GM12878 (cell line): ENCODE measurements around the gene KRT6B. TPM values are rescaled to one million over a fixed set of nuclear protein-coding genes. Genes with fewer than 3 reads are reported as not detected.
"Not testable (repeated sequence)": the region's sequence is repeated elsewhere in the genome, so short reads cannot be mapped to it uniquely, and the experiment has no call there.

Source experiments
- ATAC-seq: fragments of 200-7000 bp; cut with Tn5 transposase; 3 replicates; pipeline ENCODE4 v1.9.1; 2020; ENCODE audit warnings: mild to moderate bottlenecking, moderate library complexity
- BruUV-seq: library from RNA; stranded (reverse); fragments of 400-500 nt; replicated peaks from 2 replicates; lab custom pipeline; 2021; lab: Mats Ljungman, UMichigan
- CTCF ChIA-PET: fragments of 300-600 bp; sonication (Branson Sonifier 250); formaldehyde crosslinking; extraction: SDS; loops from one replicate; lab custom pipeline; 2021; ENCODE audit warnings: inconsistent platforms; lab: Yijun Ruan, JAX
- POLR2A ChIA-PET: fragments of 350-600 bp; formaldehyde crosslinking; extraction: SDS; loops from one replicate; lab custom pipeline; 2021; ENCODE audit warnings: inconsistent platforms; lab: Charles Lee
- RAD21 ChIA-PET: fragments of 300-600 bp; sonication (Branson Sonifier 250); formaldehyde crosslinking; loops from one replicate; lab custom pipeline; 2023; ENCODE audit warnings: antibody characterized with exemption; ENCODE audit not compliant: unreplicated experiment; lab: Charles Lee
- SMC1A ChIA-PET: fragments of 300-600 bp; sonication (Branson Sonifier 250); formaldehyde crosslinking; loops from one replicate; lab custom pipeline; 2023; ENCODE audit not compliant: unreplicated experiment, uncharacterized antibody; lab: Charles Lee
- DNase-seq: peaks from one replicate; pipeline ENCODE4 v3.0.0-alpha.2; 2011; ENCODE audit warnings: low read depth, low spot score
- FAIRE-seq: peaks from 3 replicates; lab custom pipeline; 2011; peaks lifted over from hg19 to GRCh38; lab: Jason Lieb, UNC
- H2AFZ ChIP-seq: 2 replicates; pipeline ENCODE4 v1.6.0; 2011; ENCODE audit warnings: low read depth, low read length, control low read depth; ENCODE audit not compliant: control insufficient read depth
- H3K27ac ChIP-seq: 2 replicates; pipeline ENCODE4 v1.5.1; 2011; ENCODE audit warnings: control low read depth; ENCODE audit not compliant: control insufficient read depth, insufficient read depth
- H3K27me3 ChIP-seq, 2 experiments: replicated peaks in 1 of 2; 2 replicates each; pipeline versions ENCODE4 v1.6.0 to v1.6.1; 2011; ENCODE audit warnings: low read length in 1 of 2; ENCODE audit not compliant: control insufficient read depth in 2 of 2, insufficient read depth in 2 of 2
- H3K36me3 ChIP-seq, 2 experiments: 2 replicates each; pipeline ENCODE4 v1.5.1; 2011; ENCODE audit warnings: low read length in 1 of 2; ENCODE audit not compliant: control insufficient read depth in 2 of 2, insufficient read depth in 2 of 2
- H3K4me1 ChIP-seq: 2 replicates; pipeline ENCODE4 v1.6.1; 2011; ENCODE audit warnings: mild to moderate bottlenecking, low read length, moderate library complexity, mixed read lengths; ENCODE audit not compliant: control insufficient read depth, insufficient read depth
- H3K4me2 ChIP-seq: 2 replicates; pipeline ENCODE4 v1.6.0; 2011; ENCODE audit warnings: control low read depth; ENCODE audit not compliant: control insufficient read depth, insufficient read depth
- H3K4me3 ChIP-seq: fragments of 200-600 bp; sonication (generic); 2 replicates; pipeline ENCODE4 v1.5.1; 2016
- H3K79me2 ChIP-seq: 2 replicates; pipeline ENCODE4 v1.6.0; 2011; ENCODE audit warnings: low read length; ENCODE audit not compliant: control insufficient read depth, insufficient read depth
- H3K9ac ChIP-seq: 2 replicates; pipeline ENCODE4 v1.8.0; 2011; ENCODE audit warnings: low read length, control low read depth, mixed read lengths; ENCODE audit not compliant: control insufficient read depth, insufficient read depth
- H3K9me3 ChIP-seq: replicated peaks from 3 replicates; pipeline ENCODE4 v1.5.1; 2011; ENCODE audit warnings: mild to moderate bottlenecking, low read length; ENCODE audit not compliant: control insufficient read depth, insufficient read depth
- H4K20me1 ChIP-seq: 2 replicates; pipeline ENCODE4 v1.6.0; 2011; ENCODE audit not compliant: control insufficient read depth, insufficient read depth
- ASH2L ChIP-seq: fragments of 300-600, 200-600 bp; sonication (generic); IDR thresholded peaks from 2 replicates; pipeline ENCODE4 v1.6.1; 2017; ENCODE audit warnings: low read depth, mild to moderate bottlenecking, borderline replicate concordance
- BRCA1 ChIP-seq: IDR thresholded peaks from 2 replicates; pipeline ENCODE4 v1.6.1; 2011; ENCODE audit warnings: low read depth, low read length, improper control_type of control experiment
- MAX ChIP-seq: IDR thresholded peaks from 2 replicates; pipeline ENCODE4 v1.6.1; 2012; ENCODE audit warnings: low read depth, low read length, improper control_type of control experiment
- NFYA ChIP-seq: IDR thresholded peaks from 2 replicates; pipeline ENCODE4 v1.6.1; 2011; ENCODE audit warnings: low read depth, mild to moderate bottlenecking, low read length, improper control_type of control experiment, borderline replicate concordance
- SRF ChIP-seq, 2 experiments: IDR thresholded peaks; 2 replicates each; pipeline ENCODE4 v1.6.1; 2011; ENCODE audit warnings: low read depth in 2 of 2, low read length in 2 of 2, mild to moderate bottlenecking in 1 of 2, moderate library complexity in 1 of 2
- ZBTB11 ChIP-seq: fragments of 450-650 bp; formaldehyde crosslinking; IDR thresholded peaks from 2 replicates; pipeline ENCODE4 v1.5.0; 2022; ENCODE audit warnings: mild to moderate bottlenecking, missing genetic modification characterization
- ZNF622 ChIP-seq: fragments of 450-650 bp; IDR thresholded peaks from 2 replicates; pipeline ENCODE4 v1.6.1; 2017; ENCODE audit warnings: mild to moderate bottlenecking, inconsistent platforms
- ZZZ3 ChIP-seq: IDR thresholded peaks from 2 replicates; pipeline ENCODE4 v1.6.1; 2011; ENCODE audit warnings: low read depth; ENCODE audit not compliant: control insufficient read depth, insufficient read length
- WGBS: methylation state at CpG from one replicate; pipeline ENCODE4 v1.1.6; 2016; ENCODE audit warnings: low lambda C conversion rate; ENCODE audit not compliant: insufficient replicate concordance, insufficient coverage; ENCODE audit errors: missing lambda C conversion rate; 5-methylcytosine and 5-hydroxymethylcytosine counted together
- in situ Hi-C: fragments of 300-500 bp; cut with MboI; formaldehyde crosslinking; loops from 9 replicates; pipeline ENCODE4 v1.14.3; 2018; ENCODE audit warnings: mixed read lengths
- intact Hi-C: fragments of 100-400 bp; cut with micrococcal nuclease; formaldehyde crosslinking; loops from one replicate; pipeline ENCODE4 v1.14.2; 2022; ENCODE audit not compliant: unreplicated experiment
- polyA plus RNA-seq, 11 experiments: library from polyadenylated mRNA; depleted of rRNA in 4 of 11; unstranded in 6 of 11; stranded (reverse) in 5 of 11; fragments of >200 nt; fragmentation: Nextera tagmentation in 4 of 11; fragmentation: Illumina TruSeq in 1 of 11; extraction: Ambion mirVana in 4 of 11; extraction: Trizol in 1 of 11; gene quantifications; 1 replicate in 1 of 11; 2 replicates in 10 of 11; pipeline versions ENCODE4 v1.2.1 to v1.2.3, GENCODE V29; 2011 to 2016; ENCODE audit warnings: inconsistent platforms in 2 of 11, missing spikeins in 2 of 11, low read depth in 1 of 11
- total RNA-seq, 4 experiments: library from RNA; depleted of rRNA in 3 of 4; stranded (reverse); fragments of >200 nt in 3 of 4; fragmentation: Illumina TruSeq in 1 of 4; extraction: Trizol in 1 of 4; gene quantifications; 2 replicates each; pipeline versions ENCODE4 v1.2.1 to v1.2.3, GENCODE V29; 2013 to 2021
- TF ChIP-seq, protein P1 (sequence below): fragments of 450-650 bp; IDR thresholded peaks from 2 replicates; pipeline ENCODE4 v1.6.1; 2018; ENCODE audit warnings: borderline replicate concordance, mild to moderate bottlenecking; ENCODE audit not compliant: partially characterized antibody

KRT6B gene
- total and polyA plus RNA-seq, 10 of the 15 experiments (the other 5 are each of a cell fraction or from before 2014, with no cell fraction given): 0.07 TPM; not detected in 9

DNA sequence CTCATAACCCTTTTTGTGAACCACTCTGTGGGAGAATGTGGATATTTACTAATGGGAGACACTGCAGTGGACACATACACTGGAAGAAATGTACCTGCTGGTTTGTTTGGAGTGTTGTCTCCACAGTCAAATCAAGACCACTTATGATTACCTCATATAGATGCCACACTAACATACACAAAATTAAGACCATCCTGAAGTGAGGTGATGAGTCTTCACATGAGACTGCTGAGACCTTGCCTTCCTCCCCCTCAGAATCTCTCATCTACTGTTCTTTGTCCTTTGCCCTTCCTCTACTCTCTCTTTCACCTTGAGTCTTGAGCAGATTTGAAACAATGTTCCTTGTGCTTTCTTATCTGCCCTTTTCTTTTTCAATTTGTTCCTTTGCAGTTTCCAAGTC lies 36.8 kb upstream of the KRT6B start (continued):
- TF ChIP-seq MAX (no peak), SRF (IDR thresholded peaks at IDR 0.05; ENCODE audit: low read depth in 2 of 2, low read length in 2 of 2) (no peak), ZZZ3 (no peak), NFYA (no peak), ASH2L (no peak), ZBTB11 (CRISPR knock-in tag) (no peak), ZNF622 (no peak), BRCA1 (no peak)
- TF ChIP-seq, protein P1, sequence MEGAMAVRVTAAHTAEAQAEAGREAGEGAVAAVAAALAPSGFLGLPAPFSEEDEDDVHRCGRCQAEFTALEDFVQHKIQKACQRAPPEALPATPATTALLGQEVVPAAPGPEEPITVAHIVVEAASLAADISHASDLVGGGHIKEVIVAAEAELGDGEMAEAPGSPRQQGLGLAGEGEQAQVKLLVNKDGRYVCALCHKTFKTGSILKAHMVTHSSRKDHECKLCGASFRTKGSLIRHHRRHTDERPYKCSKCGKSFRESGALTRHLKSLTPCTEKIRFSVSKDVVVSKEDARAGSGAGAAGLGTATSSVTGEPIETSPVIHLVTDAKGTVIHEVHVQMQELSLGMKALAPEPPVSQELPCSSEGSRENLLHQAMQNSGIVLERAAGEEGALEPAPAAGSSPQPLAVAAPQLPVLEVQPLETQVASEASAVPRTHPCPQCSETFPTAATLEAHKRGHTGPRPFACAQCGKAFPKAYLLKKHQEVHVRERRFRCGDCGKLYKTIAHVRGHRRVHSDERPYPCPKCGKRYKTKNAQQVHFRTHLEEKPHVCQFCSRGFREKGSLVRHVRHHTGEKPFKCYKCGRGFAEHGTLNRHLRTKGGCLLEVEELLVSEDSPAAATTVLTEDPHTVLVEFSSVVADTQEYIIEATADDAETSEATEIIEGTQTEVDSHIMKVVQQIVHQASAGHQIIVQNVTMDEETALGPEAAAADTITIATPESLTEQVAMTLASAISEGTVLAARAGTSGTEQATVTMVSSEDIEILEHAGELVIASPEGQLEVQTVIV: no peak

DNA sequence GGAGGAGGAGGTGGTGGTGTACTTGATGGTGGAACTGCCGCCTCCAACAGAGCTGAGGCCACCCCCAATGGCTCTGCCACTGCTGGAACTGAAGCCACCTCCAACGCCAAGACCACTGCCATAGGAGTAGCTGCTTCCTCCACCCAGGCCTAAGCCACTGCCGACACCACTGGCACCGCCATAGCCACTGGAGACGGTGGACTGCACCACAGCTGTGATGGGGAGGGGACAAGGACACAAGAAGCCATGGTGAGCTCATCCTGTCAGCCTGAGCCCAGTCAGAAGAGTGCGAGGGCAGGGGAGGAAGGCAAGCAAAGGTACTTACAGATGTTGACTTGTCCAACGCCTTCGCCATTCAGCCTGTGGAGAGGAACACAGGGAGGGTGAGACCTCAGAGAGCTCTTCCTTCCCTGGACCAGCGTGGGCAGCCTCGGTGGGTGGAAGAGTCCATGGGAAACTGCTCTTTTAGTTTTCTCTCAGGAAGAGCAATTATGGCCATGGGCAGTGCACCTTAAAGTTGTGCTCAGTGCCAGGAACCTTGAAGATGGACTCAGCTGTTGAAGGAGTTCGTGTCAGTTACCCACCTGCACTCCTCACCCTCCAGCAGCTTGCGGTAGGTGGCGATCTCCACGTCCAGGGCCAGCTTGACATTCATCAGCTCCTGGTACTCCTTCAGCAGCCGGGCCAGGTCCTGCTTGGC lies 35.9 kb upstream of the KRT6B start:
- H3K4me2 ChIP-seq, H3K4me3 ChIP-seq, ATAC-seq, intact Hi-C loops, DNase-seq, RAD21 ChIA-PET, H2AFZ ChIP-seq, SMC1A ChIA-PET, H3K27me3 ChIP-seq, H3K27ac ChIP-seq, H4K20me1 ChIP-seq, FAIRE-seq, POLR2A ChIA-PET, BruUV-seq, CTCF ChIA-PET, H3K4me1 ChIP-seq, H3K9ac ChIP-seq, H3K9me3 ChIP-seq, in situ Hi-C loops, H3K79me2 ChIP-seq, H3K36me3 ChIP-seq: not testable (repeated sequence)
- 24% methylated on average over 11 of the region's 15 CpGs for WGBS
